Pericardium fibroblast (primary cell): Measurements from ENCODE around the gene SLC46A3. TPM values are rescaled to one million over a fixed set of nuclear protein-coding genes. Genes with fewer than 3 reads are reported as not detected.

Experiments
- total RNA-seq: library from RNA; depleted of rRNA; stranded (reverse); fragments of >200 nt; gene quantifications from 2 replicates; pipeline ENCODE4 v1.2.3, GENCODE V29; 2015

Gene SLC46A3, protein sequence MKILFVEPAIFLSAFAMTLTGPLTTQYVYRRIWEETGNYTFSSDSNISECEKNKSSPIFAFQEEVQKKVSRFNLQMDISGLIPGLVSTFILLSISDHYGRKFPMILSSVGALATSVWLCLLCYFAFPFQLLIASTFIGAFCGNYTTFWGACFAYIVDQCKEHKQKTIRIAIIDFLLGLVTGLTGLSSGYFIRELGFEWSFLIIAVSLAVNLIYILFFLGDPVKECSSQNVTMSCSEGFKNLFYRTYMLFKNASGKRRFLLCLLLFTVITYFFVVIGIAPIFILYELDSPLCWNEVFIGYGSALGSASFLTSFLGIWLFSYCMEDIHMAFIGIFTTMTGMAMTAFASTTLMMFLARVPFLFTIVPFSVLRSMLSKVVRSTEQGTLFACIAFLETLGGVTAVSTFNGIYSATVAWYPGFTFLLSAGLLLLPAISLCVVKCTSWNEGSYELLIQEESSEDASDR
- total RNA-seq, result 1.4 and 3.3 TPM in 2 replicates

GRCh38 chr13:28718543-28719226 is at the start of gene SLC46A3:
Gene SLC46A3 (minus strand): TSS chr13:28718970. CDS start chr13:28717998, 972 bp downstream.

DNA sequence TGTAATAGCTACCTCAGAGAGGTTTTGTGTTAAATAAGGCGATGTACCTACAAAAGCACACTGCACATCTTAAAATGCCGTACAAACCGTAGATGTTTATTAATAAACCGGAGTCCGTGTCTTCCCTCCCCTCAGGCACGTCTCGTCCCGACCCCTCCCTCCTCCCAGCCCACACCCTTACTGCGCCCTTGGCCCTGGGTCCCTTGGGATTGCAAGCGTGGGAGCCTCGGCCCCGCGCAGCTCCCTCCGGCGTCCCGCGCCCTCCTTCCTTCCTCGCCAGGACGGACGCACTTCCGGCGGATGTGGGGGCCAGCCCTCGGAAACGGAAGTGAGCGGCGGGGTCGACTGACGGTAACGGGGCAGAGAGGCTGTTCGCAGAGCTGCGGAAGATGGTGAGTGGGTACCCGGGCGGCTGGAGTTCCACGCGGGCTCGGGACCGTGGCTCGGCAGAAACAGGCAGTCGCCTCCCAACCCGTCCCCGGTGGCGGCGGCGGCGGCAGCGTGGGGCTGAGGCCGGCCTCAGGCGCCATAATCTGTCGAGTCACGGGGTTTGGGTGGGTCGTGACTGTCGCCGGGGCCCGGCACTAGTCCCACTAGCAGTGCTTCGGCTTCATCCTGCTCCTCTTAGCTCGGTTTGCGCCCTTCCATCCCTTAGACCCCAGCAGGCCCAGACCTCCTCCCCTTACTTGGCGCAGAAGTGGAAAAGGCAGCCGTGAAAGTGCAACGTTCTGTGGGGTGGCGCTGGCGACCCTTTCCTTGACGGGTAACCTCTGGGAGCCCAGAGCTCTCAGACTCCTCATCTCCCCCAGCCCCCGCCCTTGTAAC is 59.8 kb downstream of the SLC46A3 start, which contains the start of gene POMP:
Gene POMP (plus strand): TSS at position 335 of the 825 bp plus-strand sequence. CDS start 55 bp downstream, at position 390.

Other genes starting within 250 kb of the SLC46A3 start
- gene FLT1, start 223.8 kb downstream of the SLC46A3 start, total RNA-seq, result 0.60 and 3.6 TPM in 2 replicates
- 102 and 153 TPM in 2 replicates for gene POMP, start 59.8 kb downstream of the SLC46A3 start, total RNA-seq
- gene MTUS2, start 101.4 kb upstream of the SLC46A3 start, total RNA-seq, result not detected in 2 replicates